Measurements from ENCODE around the gene CD74.

CD74 gene

DNA sequence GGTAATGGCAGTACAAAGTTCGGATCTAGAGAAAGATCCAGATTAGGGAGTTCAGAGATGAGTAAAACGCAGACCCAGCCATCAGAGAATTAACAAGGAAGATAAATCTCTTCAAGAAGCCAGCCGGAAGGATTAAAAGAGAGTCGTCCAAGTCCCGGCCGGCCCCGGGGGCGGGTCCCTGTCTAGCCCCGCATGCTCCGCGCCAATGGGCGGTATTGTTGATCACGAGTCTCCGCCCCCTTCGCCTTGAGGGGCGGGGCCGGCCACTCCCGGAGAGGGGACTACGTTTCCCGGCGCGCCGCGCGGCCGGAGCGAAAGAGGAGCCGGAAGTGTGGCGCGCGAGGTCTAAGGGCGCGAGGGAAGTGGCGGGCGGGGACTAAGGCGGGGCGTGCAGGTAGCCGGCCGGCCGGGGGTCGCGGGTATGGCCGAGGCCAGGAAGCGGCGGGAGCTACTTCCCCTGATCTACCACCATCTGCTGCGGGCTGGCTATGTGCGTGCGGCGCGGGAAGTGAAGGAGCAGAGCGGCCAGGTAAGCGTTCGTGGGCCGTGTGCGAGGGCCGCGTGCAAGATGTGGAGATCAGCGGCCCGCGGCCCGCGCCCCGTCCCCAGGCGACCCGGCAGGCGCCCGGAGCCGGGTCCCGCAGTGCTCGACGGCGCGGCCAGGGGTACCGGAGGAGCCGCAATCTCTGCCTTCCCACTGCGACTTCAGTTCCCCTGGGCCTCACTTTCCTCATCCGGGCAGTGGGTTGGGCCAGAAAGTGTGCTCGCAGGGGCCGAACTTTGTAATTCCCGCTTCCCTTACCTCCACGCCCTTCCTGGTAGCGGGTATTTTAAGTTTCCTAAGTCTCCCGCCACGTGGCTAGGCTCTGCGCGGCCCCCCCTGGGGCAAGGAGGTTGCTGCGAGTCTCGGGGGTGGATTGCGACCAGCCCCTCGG, 55.1 kb downstream of the CD74 start, which contains the start of gene TCOF1:
Gene TCOF1, plus strand, starts transcription at position 372 of the 935 bp plus-strand sequence. Its CDS starts 50 bp downstream, at position 422.
- DNase-seq = peak; percentile 87

DNA sequence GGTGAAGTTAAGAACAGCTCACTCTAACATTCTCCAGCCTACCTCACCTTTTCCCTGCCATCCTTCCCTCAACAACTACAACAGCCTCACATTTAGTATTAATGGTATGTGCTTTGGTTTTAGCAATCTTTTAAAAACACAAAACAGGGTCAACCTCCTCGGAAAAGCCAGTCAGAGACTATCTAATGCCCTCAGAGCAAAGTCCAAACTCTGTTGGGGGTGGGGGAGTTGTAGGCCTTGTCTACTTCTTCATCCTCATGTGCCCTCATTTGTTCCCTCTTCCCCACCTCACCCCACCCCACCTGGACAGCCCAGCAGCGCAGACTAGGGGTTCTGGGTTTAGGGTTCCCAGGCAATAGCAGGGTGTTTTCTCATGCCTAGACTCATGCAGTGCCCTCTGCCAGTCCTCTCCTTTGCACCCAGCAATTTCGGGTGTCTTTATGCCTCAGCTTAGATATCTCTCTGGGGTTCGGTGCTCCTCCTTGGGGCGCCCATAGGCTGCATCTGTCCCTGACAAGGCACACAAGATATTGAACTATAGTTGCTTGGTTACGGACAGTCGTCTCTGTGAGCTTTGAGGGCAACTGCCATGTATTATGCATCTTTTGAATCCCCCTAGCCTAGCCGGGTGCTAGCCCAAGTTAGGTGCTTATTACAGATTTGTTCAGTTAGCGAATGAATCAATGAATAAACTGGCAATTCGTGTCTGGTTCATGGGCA, 56.0 kb downstream of the CD74 start:
- no peak for DNase-seq

DNA sequence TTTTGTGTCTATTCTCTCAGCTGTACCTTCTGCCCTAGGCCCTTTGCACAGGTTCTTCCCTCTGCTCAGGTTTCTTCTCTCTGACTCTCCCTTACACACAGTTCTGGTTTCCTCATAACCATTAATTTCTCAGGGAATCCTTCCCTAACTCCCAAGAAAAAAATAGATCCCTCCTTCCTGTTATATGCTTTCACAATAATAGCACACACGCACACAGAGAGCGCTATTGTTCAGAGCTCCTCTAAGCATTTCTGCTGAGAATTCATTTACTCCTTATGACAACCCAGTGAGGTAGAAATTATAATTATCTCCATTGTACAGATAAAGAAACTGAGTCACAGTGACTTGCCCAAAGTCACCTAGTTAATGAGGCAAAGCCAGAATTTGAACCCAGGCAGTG, 56.9 kb downstream of the CD74 start:
- DNase-seq = no peak

DNA sequence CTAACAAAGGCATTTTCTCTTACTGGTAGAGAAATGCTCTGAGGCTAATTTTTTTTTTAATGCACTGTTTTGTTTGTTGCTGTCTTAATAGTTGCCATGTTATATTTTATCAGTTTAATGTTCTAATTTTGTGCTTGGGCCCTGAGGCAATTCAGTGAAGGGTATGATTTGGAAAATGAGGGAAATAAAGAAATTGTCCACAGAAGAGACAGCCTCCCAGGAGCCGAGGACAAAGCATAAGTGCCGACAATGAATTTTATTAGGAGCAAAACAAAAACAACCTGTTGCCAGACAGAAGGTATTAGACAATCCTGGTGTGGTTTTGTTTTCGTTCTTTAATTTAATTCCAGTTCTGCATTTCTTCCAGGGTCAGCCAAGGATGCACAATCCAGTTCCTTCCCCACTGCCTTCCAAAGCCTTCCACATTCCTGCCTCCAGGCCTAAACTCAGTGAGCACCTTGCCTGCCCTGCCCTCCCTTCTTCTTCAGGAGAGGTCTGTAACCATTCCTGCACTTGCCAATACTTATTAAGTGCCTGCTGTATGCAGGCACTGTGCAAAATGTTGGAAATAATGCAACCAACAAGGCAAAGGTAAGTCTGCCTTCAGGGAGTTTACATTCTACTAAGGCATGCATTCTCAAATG, 59.6 kb downstream of the CD74 start:
- no peak for DNase-seq

DNA sequence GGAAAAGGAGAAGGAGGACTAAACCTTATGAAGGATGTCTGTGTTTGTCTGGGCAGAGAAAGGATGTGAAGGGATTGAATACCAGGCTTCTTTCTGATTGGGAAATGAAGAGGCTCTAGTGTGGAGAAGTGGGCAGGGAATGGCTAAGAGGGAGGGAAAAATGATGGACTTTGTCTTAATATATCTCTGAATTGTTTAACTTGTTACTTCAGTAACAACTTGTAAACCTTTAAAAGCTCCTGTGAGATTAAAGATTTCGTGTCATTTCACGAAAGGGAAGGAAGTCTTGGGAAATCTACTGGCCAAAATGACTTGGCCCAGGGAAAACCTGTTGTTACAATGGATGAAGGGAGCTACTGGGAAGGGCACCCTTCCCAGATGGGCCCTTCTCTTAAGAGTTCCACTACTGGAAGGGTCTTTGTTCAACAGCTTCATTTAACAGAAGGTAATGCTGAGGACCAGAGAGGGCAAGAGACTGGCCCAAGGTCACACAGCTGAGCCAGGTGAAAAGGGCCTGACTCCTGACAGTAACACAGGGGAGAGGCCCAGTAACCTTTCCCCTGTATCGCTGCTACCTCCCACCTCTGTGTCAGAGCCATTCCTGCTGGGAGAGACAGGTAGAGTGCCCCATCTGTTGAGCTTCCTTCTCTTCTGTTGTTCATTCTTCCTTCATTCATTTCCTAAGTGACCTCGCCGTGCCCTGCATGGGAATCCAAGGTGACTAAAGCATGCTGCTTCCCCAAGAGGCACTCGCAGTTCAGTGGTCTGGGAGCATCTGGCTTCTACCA, 60.3 kb downstream of the CD74 start:
- DNase-seq = no peak
